ENCODE results near the gene TEKT5. TPM values are rescaled to one million over a fixed set of nuclear protein-coding genes. Genes with fewer than 3 reads are reported as not detected.
A peak's percentile ranks its signal among the peaks of the same experiment; 100 is the strongest.

Gene TEKT5
- total and polyA plus RNA-seq, 5 experiments from 2014 or later: 0.68 TPM; not detected in 4

DNA sequence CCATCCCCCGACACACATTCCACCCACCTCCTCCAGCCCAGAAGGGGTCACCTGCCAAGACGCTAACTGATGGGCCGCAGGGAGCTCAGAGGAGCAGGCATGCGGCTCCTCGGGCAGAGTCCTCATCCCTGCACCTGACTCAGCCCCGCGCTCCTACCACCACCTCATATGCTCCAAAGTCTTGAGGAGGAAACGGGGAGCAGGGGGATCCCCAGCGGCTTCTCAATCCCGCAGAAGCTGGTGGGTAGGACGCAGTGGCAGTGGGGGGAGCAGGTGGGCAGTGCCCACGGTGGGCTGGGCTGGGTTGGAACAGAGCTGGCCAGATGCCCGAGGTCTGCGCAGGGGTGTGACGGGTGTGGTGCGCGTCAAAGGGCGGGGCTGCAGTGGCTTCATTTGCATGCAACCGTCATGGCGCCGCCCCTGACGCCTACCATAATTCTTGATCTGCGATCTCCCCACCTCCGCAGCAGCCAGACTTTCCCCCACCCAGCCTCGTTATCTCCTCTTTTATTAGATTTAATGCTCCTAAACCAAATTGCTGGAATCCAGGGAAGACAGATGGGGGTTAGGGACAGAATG lies 75.4 kb downstream of the TEKT5 start:
- H3K4me1 Mint-ChIP-seq: peaks cover 0 to 1% (median 0%) of the 10 kb centered on the region in 4 donors
- H3K27me3 Mint-ChIP-seq: peaks cover 6 to 37% (median 23%) of the 10 kb centered on the region in 5 donors
- ATAC-seq (no peak), DNase-seq (no peak)
- H3K27ac Mint-ChIP-seq: no peak overlapping the region
- no peaks in the 10 kb centered on the region for H3K36me3 Mint-ChIP-seq
- POLR2A ChIA-PET: no interaction called here
- H3K9me3 Mint-ChIP-seq: no peaks in the 10 kb centered on the region
- H3K4me3 Mint-ChIP-seq: no peak overlapping the region

DNA sequence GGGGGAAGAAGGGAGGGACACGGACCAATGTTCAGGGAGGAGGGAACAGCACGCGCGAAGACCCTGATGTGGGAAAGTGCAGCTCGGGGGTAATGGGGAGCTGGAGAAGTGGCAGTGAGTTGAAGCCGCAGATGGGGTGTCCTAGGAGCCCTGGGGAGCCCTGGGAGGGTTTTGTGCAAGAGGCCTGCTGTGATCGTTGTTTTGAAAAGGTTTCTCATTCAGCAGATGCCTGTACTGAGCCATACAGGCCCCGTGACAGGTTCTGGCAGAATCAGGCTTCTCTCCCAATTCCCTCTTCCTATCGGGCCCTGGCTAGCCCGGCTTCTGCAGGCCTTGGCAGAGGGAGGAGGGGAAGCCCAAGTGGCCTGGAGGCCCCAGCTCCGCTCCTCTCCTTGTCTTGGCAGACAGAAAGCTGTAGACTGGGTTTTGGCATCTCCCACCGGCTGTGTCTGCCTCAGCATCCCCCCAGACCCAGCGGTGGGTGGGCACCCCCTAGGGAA lies 76.0 kb downstream of the TEKT5 start:
- peaks cover 6 to 37% (median 23%) of the 10 kb centered on the region in 5 donors for H3K27me3 Mint-ChIP-seq
- POLR2A ChIA-PET: no interaction called here
- H3K4me1 Mint-ChIP-seq: peaks cover 0 to 2% (median under 1%) of the 10 kb centered on the region in 4 donors

DNA sequence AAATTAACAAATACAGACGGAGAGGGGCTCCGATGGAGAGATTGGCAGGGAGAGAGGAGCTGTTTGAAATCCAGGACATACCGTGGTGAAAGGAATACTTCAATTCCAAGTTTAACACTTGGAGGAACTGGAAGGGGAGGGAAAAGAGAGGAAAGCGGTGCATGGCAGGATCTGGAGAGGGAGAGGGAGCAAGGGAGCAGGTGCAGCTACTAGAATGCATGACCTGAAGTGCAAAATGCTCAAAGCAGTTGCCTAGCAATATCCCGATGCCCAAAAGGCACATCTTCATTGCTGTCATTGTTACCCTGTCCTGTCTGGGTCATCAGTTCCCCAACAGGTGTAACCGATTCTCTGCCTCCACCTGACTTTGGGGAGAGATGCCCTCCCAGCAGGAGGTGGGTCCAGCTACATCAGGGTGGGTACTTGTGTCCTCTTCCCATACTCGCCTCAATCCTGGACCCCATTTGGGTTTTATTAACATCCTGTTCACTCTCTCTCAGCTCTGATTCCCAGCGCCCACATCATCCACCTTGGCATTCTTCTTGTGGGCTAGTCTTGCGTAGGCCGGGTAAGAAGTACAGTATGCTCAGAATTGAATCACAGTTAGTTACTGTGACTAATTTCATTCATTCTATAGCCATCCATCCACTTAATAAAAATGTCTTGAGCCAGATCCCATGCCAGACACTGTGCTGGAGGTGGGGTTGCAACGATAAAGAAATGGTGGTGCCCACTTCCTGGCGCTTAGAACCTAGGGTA lies 76.9 kb downstream of the TEKT5 start:
- Mint-ChIP-seq H3K4me1 (peaks cover 0 to 4% (median under 1%) of the 10 kb centered on the region in 4 donors), H3K27me3 (peaks cover 6 to 37% (median 23%) of the 10 kb centered on the region in 5 donors), H3K36me3 (no peaks in the 10 kb centered on the region), H3K27ac (peak overlapping the region in 1 of 10 donors; percentile 2), H3K9me3 (no peaks in the 10 kb centered on the region), H3K4me3 (no peak overlapping the region)
- ATAC-seq (no peak), DNase-seq (no peak)
- POLR2A ChIA-PET: no interaction called here

More for the DNA sequence above, 76.0 kb downstream of the TEKT5 start:
- no peaks in the 10 kb centered on the region for H3K36me3 Mint-ChIP-seq
- H3K4me3 Mint-ChIP-seq: no peak overlapping the region
- DNase-seq: no peak
- H3K27ac Mint-ChIP-seq: no peak overlapping the region
- no peaks in the 10 kb centered on the region for H3K9me3 Mint-ChIP-seq
- ATAC-seq: no peak

DNA sequence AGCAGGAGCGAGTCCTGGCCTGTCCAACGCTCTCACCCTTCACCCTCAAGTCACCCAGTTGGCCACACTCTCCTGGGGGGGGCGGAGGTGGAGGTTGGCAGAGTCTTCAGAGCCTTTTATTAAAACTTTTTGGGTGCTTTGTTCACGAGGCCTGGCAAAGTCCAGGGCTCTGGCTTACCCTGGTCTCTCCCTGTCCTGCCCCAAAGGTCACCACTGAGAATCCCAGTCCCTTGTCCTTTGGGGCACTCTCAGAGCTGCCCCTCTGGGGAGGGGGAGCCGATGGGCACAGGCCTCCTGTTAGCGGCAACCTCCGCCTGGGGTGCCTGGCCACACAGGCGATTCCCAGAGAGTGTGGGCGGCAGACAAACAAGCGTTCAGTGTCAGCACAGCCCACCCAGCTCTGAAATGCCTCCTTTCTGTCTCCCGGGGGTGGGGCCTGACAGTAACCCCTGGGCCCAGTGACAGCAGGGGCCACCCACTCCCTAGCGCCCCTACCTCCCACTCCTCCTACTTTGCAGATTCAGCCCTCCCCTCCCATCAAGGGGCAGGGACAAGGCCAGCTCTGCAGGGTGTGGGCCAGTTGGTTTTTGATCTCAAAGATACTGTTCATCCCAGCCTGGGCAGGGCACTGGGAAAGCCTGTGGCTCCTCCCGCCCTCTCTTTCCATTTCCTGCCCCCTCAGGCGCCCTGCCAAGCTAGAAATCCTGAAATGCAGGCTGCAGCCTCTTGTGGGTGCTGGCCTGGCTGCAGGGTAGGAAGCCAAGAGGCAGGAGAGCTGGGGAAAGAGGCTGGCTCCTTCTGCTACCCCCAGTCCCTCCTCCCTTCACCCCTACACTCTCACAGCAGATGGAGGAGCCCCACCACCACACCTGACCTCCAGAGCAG lies 77.7 kb downstream of the TEKT5 start:
- no peaks in the 10 kb centered on the region for H3K36me3 Mint-ChIP-seq

DNA sequence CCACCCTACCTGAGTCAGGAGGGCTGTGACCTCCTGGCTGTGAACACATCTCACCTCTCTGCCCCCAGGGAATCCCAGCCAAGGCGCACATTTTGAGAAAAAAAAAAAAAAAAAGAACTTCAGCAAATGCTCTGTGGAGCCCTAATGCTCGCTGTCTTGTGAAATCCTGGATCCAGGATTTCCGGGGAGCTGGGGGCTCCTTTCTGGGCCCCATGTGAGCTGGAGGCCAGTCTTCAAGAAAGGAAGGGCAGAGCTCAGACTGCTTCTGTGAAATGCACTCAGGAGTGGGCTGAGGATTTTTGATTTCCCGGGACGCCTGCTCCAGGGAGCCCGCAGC lies 78.3 kb downstream of the TEKT5 start:
- Mint-ChIP-seq H3K36me3 (no peaks in the 10 kb centered on the region), H3K27me3 (peaks cover 6 to 37% (median 23%) of the 10 kb centered on the region in 5 donors), H3K27ac (no peak overlapping the region), H3K4me3 (no peak overlapping the region), H3K4me1 (peaks cover 0 to 4% (median under 1%) of the 10 kb centered on the region in 4 donors), H3K9me3 (no peaks in the 10 kb centered on the region)
- ATAC-seq (no peak), DNase-seq (no peak)
- POLR2A ChIA-PET: no interaction called here

More for the DNA sequence above, 77.7 kb downstream of the TEKT5 start:
- H3K4me1 Mint-ChIP-seq: peaks cover 0 to 4% (median under 1%) of the 10 kb centered on the region in 4 donors
- no peak overlapping the region for H3K4me3 Mint-ChIP-seq
- POLR2A ChIA-PET: no interaction called here
- ATAC-seq (no peak), DNase-seq (no peak)
- no peaks in the 10 kb centered on the region for H3K9me3 Mint-ChIP-seq
- no peak overlapping the region for H3K27ac Mint-ChIP-seq
- H3K27me3 Mint-ChIP-seq: peaks cover 6 to 37% (median 23%) of the 10 kb centered on the region in 5 donors

DNA sequence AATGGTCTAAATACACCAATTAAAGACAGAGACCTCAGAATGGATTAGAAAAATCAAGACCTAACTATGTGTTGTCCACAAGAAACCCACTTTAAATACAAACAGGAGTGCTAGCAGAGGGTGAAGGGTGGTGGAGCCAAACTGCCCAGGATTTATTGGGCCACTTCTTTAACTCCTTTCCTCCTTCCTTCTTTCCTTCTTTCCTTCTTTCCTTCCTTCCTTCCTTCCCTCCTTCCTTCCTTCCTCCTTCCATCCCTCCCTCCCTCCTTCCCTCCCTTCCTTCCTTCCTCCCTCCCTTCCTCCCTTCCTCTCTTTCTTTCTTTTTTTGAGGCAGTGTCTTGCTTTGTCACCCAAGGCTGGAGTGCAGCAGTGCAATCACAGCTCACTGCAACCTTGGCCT lies 80.0 kb downstream of the TEKT5 start:
- peaks cover 6 to 32% (median 18%) of the 10 kb centered on the region in 5 donors for H3K27me3 Mint-ChIP-seq
- DNase-seq: no peak
- H3K4me3 Mint-ChIP-seq: no peak overlapping the region
- peaks cover 0 to 4% (median under 1%) of the 10 kb centered on the region in 4 donors for H3K4me1 Mint-ChIP-seq
- no peak overlapping the region for H3K27ac Mint-ChIP-seq
- no peaks in the 10 kb centered on the region for H3K9me3 Mint-ChIP-seq
- no peak for ATAC-seq
- POLR2A ChIA-PET: no interaction called here
- no peaks in the 10 kb centered on the region for H3K36me3 Mint-ChIP-seq

DNA sequence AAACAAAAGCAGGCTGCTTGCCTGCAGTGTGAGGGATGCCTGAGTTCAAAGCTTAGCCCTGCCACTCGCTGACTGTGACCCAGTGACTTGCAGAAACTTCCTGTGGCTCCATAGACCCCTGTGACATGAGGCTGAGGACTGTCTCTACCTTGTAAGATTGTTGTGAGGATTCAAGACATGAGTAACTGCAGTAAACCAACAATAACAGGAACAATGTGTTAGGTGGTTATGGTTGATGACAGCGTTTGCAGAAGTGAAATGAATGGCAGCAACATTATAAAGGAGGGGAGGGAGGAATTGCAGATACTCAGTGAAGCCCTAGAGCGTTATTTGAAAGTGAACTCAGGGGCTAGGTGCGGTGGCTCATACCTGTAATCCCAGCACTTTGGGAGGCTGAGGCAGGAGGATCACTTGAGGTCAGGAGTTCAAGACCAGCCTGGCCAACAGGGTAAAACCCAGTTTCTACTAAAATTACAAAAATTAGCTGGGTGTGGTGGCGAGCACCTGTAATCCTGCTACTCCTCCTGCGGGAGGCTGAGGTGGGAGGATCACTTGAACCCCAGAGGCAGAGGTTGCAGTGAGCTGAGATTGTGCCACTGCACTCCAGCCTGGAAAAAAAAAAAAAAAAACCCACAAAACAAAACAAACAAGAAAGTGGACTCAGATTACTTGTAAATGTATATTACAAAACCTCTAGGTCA lies 80.8 kb downstream of the TEKT5 start:
- no peaks in the 10 kb centered on the region for H3K9me3 Mint-ChIP-seq
- H3K27me3 Mint-ChIP-seq: peaks cover 6 to 26% (median 14%) of the 10 kb centered on the region in 5 donors
- H3K4me1 Mint-ChIP-seq: peaks cover 0 to 4% (median 0%) of the 10 kb centered on the region in 4 donors
- ATAC-seq (no peak), DNase-seq (no peak)
- H3K4me3 Mint-ChIP-seq: no peak overlapping the region
- H3K36me3 Mint-ChIP-seq: no peaks in the 10 kb centered on the region
- H3K27ac Mint-ChIP-seq: no peak overlapping the region
- POLR2A ChIA-PET: no interaction called here

DNA sequence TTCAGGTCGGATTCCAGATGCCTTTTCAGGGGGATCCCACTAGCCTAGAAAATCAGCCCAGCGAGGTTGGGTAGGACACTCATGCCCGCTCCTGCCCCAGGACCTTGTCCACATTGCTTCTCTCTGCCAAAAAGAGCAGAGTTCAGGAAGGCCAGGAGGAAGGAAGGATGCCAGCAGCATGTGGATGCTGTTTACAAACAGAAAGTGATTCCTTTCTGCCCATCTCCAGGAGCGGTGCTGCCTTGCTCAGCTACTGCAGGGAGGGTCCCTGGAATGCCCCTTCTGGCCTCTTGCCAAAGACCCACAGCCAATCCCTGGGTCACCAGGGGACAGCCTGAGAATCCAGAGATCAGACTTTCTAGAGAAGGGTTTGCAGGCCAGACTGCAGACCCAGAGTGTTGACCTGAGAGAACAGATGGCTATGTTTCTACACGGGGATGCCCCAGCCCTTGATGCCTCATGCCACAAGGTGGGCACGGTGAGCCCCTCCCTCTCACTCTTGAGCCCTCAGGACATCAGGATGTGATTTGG lies 82.0 kb downstream of the TEKT5 start:
- Mint-ChIP-seq H3K4me3 (no peak overlapping the region), H3K4me1 (peaks cover 0 to 4% (median 0%) of the 10 kb centered on the region in 4 donors), H3K27ac (no peak overlapping the region), H3K9me3 (no peaks in the 10 kb centered on the region), H3K27me3 (peaks cover 2 to 14% (median 8%) of the 10 kb centered on the region in 5 donors), H3K36me3 (no peaks in the 10 kb centered on the region)
- ATAC-seq: no peak
- DNase-seq: no peak
- POLR2A ChIA-PET: no interaction called here

DNA sequence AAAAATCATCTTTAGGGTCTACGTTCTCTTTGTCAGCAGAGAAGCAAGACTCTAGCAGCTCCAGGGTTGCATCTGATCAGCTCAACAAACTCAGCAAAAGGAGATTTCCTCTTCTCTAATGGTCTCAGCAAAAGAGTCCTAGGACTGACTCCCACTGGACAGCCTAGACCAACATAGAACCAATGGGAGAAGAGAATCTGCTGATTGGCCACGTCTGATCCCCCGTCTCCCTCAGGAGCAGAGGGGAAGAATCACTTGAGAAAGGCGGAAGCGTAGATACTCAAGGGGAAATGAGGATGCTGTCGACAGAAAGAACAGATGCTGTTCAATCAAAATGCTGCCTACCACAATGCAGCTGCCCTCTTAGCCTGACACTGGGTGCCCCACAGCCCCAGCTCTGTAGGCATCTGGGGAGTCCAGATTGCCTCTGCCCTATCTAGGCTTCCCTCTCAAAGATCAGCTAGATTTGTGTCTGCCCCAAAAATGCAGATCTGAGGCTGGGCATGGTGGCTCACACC lies 82.8 kb downstream of the TEKT5 start:
- Mint-ChIP-seq H3K4me3 (no peak overlapping the region), H3K4me1 (peaks cover 0 to 4% (median 0%) of the 10 kb centered on the region in 4 donors), H3K9me3 (no peaks in the 10 kb centered on the region), H3K27me3 (peaks cover 4 to 9% (median 6%) of the 10 kb centered on the region in 5 donors), H3K36me3 (no peaks in the 10 kb centered on the region), H3K27ac (no peak overlapping the region)
- DNase-seq: no peak
- POLR2A ChIA-PET: no interaction called here
- no peak for ATAC-seq

DNA sequence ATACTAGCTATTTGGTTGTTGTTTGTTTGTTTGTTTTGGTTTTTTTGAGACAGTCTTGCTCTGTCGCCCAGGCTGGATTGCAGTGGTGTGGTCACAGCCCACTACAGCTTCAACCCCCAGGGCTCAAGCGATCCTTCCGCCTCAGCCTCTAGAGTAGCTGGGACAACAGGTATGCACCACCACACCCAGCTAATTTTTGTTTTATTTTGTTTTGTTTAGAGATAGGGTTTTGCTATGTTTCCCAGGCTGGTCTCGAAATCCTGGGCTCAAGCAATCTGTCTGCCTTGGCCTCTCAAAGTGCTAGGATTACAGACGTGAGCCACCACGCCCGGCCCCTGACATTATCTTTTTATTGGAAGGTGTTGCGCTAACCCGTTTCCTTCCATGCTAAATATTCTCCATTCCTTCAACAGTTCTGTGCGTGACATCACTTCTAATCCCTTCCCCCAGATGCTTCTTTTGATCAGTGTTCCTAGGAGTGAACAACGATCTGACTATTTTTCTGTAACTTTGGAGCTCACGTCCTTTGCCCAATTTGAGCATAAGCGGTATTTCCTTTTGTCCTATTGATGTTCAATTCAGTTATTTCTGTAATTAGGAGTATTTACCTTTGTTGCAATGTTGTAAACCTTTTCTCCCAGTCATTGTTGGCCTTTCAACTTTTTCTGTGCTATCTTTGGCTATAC lies 84.1 kb downstream of the TEKT5 start:
- no peaks in the 10 kb centered on the region for H3K9me3 Mint-ChIP-seq
- POLR2A ChIA-PET: no interaction called here
- ATAC-seq: no peak

DNA sequence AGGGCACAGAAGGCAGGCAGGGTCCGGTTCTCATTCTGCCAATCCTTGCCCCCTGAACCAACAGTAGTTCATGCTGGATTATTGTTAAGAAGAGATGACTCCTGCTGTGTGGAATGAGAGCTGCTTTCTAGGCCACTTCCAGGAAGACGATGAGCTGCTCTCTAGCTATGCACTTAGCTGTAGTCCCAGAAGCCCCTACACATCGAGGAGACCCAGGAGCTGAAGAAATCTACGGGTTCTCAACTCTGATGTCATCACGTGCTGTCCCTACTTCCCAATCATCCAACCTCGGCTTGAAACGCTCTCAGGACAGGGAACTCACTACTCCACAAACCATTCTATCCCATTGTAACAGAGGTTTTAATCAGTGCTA lies 85.3 kb downstream of the TEKT5 start:
- H3K4me3 Mint-ChIP-seq: no peak overlapping the region
- H3K4me1 Mint-ChIP-seq: peaks cover 0 to 4% (median 0%) of the 10 kb centered on the region in 4 donors
- ATAC-seq: no peak
- peaks cover 3 to 18% (median 6%) of the 10 kb centered on the region in 5 donors for H3K27me3 Mint-ChIP-seq
- POLR2A ChIA-PET: no interaction called here
- no peaks in the 10 kb centered on the region for H3K9me3 Mint-ChIP-seq
- H3K36me3 Mint-ChIP-seq: no peaks in the 10 kb centered on the region
- H3K27ac Mint-ChIP-seq: no peak overlapping the region
- DNase-seq: no peak

More for the DNA sequence above, 84.1 kb downstream of the TEKT5 start:
- H3K27ac Mint-ChIP-seq: peak overlapping the region in 1 of 10 donors; percentile 37
- no peaks in the 10 kb centered on the region for H3K36me3 Mint-ChIP-seq
- no peak overlapping the region for H3K4me3 Mint-ChIP-seq
- peaks cover 0 to 4% (median 0%) of the 10 kb centered on the region in 4 donors for H3K4me1 Mint-ChIP-seq
- no peak for DNase-seq
- peaks cover 2 to 18% (median 6%) of the 10 kb centered on the region in 5 donors for H3K27me3 Mint-ChIP-seq

All from naive thymus-derived CD8-positive, alpha-beta T cell (primary cell).